ENCODE measurements around the gene PLPPR5. TPM values are rescaled to one million over a fixed set of nuclear protein-coding genes. Genes with fewer than 3 reads are reported as not detected.
A peak's percentile ranks its signal among the peaks of the same experiment; 100 is the strongest.

The PLPPR5 gene
- total and polyA plus RNA-seq, 2 of the 8 experiments (the other 6 are each of a cell fraction or from before 2014, with no cell fraction given) = 1.9 to 5.6 TPM

DNA sequence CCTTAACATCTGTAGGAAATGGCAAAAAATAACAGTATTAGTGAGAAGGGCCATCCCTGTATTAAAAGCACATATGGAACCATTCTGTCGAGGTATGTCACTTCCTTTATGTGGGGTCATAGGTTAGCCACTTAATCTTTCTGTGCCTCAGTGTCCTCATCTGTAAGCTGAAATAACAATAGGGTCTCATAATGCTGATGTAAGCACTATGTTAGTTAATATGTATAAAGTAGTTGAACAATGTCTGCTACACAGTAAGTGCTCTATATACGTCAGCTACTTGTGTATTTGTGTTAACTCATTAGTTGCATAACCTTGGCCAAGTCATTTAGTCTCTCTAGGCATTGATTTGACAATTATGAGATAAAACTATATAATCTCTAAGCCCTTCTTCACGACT, 11.8 kb downstream of the PLPPR5 start:
- no peaks in the 10 kb centered on the region for H4K20me1 ChIP-seq (replicated peaks in 1 of 2; ENCODE audit: control insufficient read depth in 1 of 2, insufficient read depth in 2 of 2, low read length in 2 of 2)
- no peak overlapping the region for H3K27ac ChIP-seq (ENCODE audit: low read depth, low read length)
- TF ChIP-seq MAFK (IDR thresholded peaks at IDR 0.05; ENCODE audit: low read depth, low read length) = 0 out of 2 replicates have a peak, but pooled peaks have one; percentile 34
- TF ChIP-seq EP300 (IDR thresholded peaks at IDR 0.05; ENCODE audit: borderline replicate concordance in 1 of 2, low read depth in 2 of 2, low read length in 2 of 2) = no peak
- no peak for TF ChIP-seq POLR2AphosphoS5 (IDR thresholded peaks at IDR 0.05; ENCODE audit: low read depth, low read length)
- TF ChIP-seq SP4 (IDR thresholded peaks at IDR 0.05; ENCODE audit: low read length) = no peak
- TF ChIP-seq YY1 (IDR thresholded peaks at IDR 0.05; ENCODE audit: low read depth, low read length) = no peak
- TF ChIP-seq, protein P1, sequence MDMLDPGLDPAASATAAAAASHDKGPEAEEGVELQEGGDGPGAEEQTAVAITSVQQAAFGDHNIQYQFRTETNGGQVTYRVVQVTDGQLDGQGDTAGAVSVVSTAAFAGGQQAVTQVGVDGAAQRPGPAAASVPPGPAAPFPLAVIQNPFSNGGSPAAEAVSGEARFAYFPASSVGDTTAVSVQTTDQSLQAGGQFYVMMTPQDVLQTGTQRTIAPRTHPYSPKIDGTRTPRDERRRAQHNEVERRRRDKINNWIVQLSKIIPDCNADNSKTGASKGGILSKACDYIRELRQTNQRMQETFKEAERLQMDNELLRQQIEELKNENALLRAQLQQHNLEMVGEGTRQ (IDR thresholded peaks at IDR 0.05; ENCODE audit: low read length) = no peak
- POLR2A ChIA-PET (ENCODE audit: partially characterized antibody) = no interaction called here
- H2BK5ac ChIP-seq (ENCODE audit: low read depth, low read length) = no peak overlapping the region
- H2BK15ac ChIP-seq (ENCODE audit: low read length) = no peak overlapping the region
- H3K4ac ChIP-seq (replicated peaks; ENCODE audit: insufficient read length, low read depth, low read length) = no peak overlapping the region
- no peaks in the 10 kb centered on the region for H3K79me2 ChIP-seq (ENCODE audit: control insufficient read depth in 1 of 2, insufficient read depth in 2 of 2, low read length in 2 of 2)
- H3K4me3 ChIP-seq (ENCODE audit: extremely low read depth in 1 of 4, insufficient read depth in 2 of 4, low read depth in 3 of 4, low read length in 4 of 4) = no peak overlapping the region
- no peak overlapping the region for H2BK120ac ChIP-seq (replicated peaks; ENCODE audit: low read depth, low read length)
- H3K4me1 ChIP-seq (replicated peaks in 1 of 4; ENCODE audit: control insufficient read depth in 3 of 4, insufficient read depth in 4 of 4, low read length in 3 of 4) = peaks cover 0 to 6% (median 2%) of the 10 kb centered on the region in 4 experiments; a peak in 2 of 7 replicates
- CTCF ChIA-PET (ENCODE audit: partially characterized antibody) = no interaction called here
- H3K56ac ChIP-seq (replicated peaks; ENCODE audit: insufficient read length, low read depth, low read length) = no peak overlapping the region
- H3K18ac ChIP-seq (ENCODE audit: extremely low read depth, low read length) = no peak overlapping the region
- H3K4me2 ChIP-seq (ENCODE audit: insufficient read depth in 1 of 2, low read depth in 2 of 2, low read length in 2 of 2) = no peak overlapping the region
- H3K9ac ChIP-seq (replicated peaks in 1 of 4; ENCODE audit: extremely low read depth in 1 of 4, low read depth in 3 of 4, low read length in 3 of 4) = no peak overlapping the region
- no peak overlapping the region for H3K23ac ChIP-seq (ENCODE audit: insufficient read length)
- no peaks in the 10 kb centered on the region for H3K79me1 ChIP-seq (ENCODE audit: low read depth, low read length)
- H3K14ac ChIP-seq (ENCODE audit: insufficient read length) = no peak overlapping the region
- no peak overlapping the region for H4K5ac ChIP-seq (ENCODE audit: insufficient read length, low read depth, low read length)
- no peaks in the 10 kb centered on the region for H3K9me3 ChIP-seq (ENCODE audit: insufficient read depth in 2 of 2, low read depth in 1 of 2, low read length in 1 of 2)
- H3K36me3 ChIP-seq (ENCODE audit: control insufficient read depth in 2 of 4, insufficient read depth in 4 of 4, low read length in 3 of 4) = no peaks in the 10 kb centered on the region
- FAIRE-seq (no peak), DNase-seq (ENCODE audit: low read depth in 1 of 2, low spot score in 2 of 2) (no peak)
- no peaks in the 10 kb centered on the region; the same call in 1 of the 2 replicates for H3K23me2 ChIP-seq (ENCODE audit: low read depth, low read length)
- H2AK5ac ChIP-seq (ENCODE audit: low read depth, low read length) = no peak overlapping the region
- 87% methylated on average over 3 of the region's 3 CpGs; no CpG with 5 or more reads in 1 of the 2 experiments for WGBS, 2 experiments (ENCODE audit: extremely low coverage in 1 of 2, insufficient coverage in 1 of 2, insufficient read length in 1 of 2, insufficient replicate concordance in 2 of 2, low coverage in 1 of 2, low lambda C conversion rate in 2 of 2, missing lambda C conversion rate in 1 of 2)
- no peak overlapping the region for H4K8ac ChIP-seq (ENCODE audit: extremely low read depth, insufficient read depth, low read length)
- no peaks in the 10 kb centered on the region for H3K27me3 ChIP-seq (replicated peaks in 1 of 4; ENCODE audit: control insufficient read depth in 3 of 4, extremely low read depth in 1 of 4, insufficient read depth in 3 of 4, low read length in 3 of 4)
- no peak overlapping the region for H2AFZ ChIP-seq (ENCODE audit: low read length)
- no peak overlapping the region for H2BK20ac ChIP-seq (ENCODE audit: low read length)
- no peak overlapping the region for H2BK12ac ChIP-seq (ENCODE audit: low read depth, low read length)
- no peak overlapping the region for H4K91ac ChIP-seq (replicated peaks; ENCODE audit: insufficient read length, low read length)
